Measurements from ENCODE around the gene SHISA8.

The SHISA8 gene

GRCh38 chr22:41915035-41915785 lies at the start of gene SHISA8:
SHISA8 (minus strand) TSS chr22:41915074; CDS start chr22:41914667, 407 bp downstream.
- TF ChIP-seq CTCF (conservative IDR thresholded peaks at IDR 0.05; ENCODE audit: low read length) = no peak
- peak; percentile 16 for DNase-seq (ENCODE audit: low read depth)
- H3K4me3 ChIP-seq (ENCODE audit: low read length) = no peak within 1 kb of the TSS

- no peak overlapping the region for H3K4me3 ChIP-seq (ENCODE audit: low read length)
- no peak for TF ChIP-seq CTCF (conservative IDR thresholded peaks at IDR 0.05; ENCODE audit: low read length)
- no peak for DNase-seq (ENCODE audit: low read depth)
These were observed 49.2 kb upstream of the SHISA8 start for GRCh38 chr22:41964112-41964491.

DNA sequence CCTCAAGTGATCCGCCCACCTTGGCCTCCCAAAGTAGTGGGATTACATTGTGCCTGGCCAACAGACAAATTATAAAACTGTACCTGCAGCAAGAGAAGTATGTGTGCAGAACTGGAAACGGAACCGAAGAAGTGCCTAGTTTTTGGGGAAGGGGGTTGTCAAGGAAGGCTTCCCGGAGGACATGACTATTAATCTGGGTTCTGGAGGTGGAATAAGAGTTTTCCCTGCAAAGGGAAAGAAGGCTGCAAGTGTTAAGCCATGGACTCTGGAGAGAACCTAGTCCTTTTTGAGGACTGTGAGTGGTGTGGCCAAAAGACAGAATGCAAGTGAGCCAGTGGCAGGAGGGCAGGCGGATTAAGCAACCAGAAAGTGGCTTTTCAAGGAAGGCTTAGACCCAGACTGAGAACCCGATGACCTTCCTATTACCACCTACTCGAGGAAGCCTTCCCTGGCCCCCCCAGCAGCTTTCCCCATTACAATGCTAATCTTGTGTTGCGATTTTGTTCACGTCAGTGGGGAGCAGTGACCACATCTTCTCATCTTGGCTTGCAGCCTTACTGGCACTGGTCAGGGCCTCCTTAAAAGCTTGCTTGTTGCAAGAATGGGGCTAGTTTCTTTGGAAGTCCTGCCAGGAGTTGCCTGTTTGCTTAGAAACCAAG lies 48.7 kb upstream of the SHISA8 start:
- DNase-seq (ENCODE audit: low read depth) = peak; percentile 66
- TF ChIP-seq CTCF (conservative IDR thresholded peaks at IDR 0.05; ENCODE audit: low read length) = no peak
- H3K4me3 ChIP-seq (ENCODE audit: low read length) = no peak overlapping the region

DNA sequence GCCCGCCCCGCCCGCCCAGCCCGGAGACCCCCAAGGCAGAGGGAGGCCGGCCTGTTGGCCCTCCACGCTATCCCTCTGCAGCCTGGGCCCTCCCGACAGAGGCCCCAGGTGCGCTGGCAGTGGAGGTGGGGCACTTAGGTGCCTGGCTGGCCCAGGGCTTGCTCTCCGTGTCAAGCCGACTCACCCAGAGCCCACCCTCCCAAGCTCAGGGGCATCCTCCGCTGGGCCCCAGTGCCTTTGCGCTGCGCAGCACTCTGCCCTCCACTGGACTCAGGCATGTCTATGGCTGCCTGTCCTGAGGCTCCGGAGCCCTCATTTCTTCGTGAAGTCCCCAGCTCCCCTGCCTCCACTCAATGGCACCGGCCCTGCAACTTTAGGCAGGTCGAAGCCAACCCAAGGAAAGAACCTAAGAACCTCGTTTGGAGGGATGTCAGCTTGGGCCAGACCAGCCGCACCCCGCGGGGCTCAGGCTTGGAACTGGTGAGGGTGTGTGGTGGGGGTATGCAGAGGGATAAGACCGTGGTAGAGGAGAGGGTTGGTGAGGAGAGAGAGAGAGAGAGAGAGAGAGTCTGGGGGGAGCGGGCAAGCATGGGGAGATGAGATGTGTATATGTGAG lies 43.2 kb upstream of the SHISA8 start:
- no peak for TF ChIP-seq CTCF (conservative IDR thresholded peaks at IDR 0.05; ENCODE audit: low read length)
- no peak overlapping the region for H3K4me3 ChIP-seq (ENCODE audit: low read length)
- DNase-seq (ENCODE audit: low read depth) = no peak

- no peak for DNase-seq (ENCODE audit: low read depth)
- H3K4me3 ChIP-seq (ENCODE audit: low read length) = no peak overlapping the region
- no peak for TF ChIP-seq CTCF (conservative IDR thresholded peaks at IDR 0.05; ENCODE audit: low read length)
These were observed 37.8 kb upstream of the SHISA8 start for GRCh38 chr22:41952713-41953112.

GRCh38 chr22:41951898-41952474 lies 37.1 kb upstream of the SHISA8 start, which contains the start of gene SMIM45:
SMIM45 (plus strand) TSS chr22:41952150.
- no peak within 1 kb of the TSS for H3K4me3 ChIP-seq (ENCODE audit: low read length)
- no peak for TF ChIP-seq CTCF (conservative IDR thresholded peaks at IDR 0.05; ENCODE audit: low read length)
- no peak for DNase-seq (ENCODE audit: low read depth)
